ENCODE data around the gene GPR18.

GRCh38 chr13:99294198-99294597 lies 36.0 kb upstream of the GPR18 start:
- TF ChIP-seq POLR2A (IDR thresholded peaks at IDR 0.05): no peak
- no peak for TF ChIP-seq POLR2AphosphoS5 (IDR thresholded peaks at IDR 0.05)
- no peak for TF ChIP-seq CTCF (IDR thresholded peaks at IDR 0.05)
